COLO829 (cell line): ENCODE results near the gene TRIM4.

Experiments
- DNase-seq: peaks from one replicate; pipeline ENCODE4 v3.0.0; 2012; ENCODE audit warnings: low spot score

TRIM4 gene

GRCh38 chr7:99842926-99843325 lies 76.4 kb downstream of the TRIM4 start:
- no peak for DNase-seq
